ENCODE data around the gene SLC6A1. TPM values are rescaled to one million over a fixed set of nuclear protein-coding genes. Genes with fewer than 3 reads are reported as not detected.
A peak's percentile ranks its signal among the peaks of the same experiment; 100 is the strongest.

Gene SLC6A1
- total RNA-seq, 4 donors from 2014 or later: 0.34 to 0.78 (median 0.46) TPM

DNA sequence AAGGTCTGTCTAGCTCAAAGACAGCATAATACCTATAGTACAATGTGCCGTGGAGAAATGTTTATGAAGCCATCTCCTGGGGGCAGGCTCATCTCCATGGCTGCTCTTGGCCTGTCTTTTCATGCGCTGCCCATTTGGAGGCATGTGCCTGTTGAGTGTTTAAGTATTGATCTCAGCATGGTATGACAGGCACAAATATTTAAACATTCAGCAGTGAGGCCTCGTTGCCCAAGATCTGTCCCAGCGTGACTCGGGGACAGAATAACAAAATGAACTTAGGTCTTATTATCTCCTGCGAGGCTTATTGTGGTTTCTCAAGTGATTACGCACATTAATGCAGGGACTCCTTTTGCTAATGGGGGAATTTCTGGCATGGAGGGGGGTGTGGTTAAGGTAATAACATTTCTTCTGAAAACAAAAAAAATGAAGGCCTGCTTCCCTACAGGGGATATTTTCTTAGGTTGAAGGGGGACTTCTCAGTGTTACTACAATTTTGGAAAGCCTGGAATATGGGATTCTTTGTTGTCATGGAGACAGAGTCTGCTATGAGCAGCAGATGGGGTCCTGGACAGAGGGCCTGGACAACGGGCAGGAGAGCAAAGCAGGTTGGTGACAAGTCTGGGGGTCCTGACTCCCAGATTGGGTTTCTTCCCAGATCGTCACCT is 4.4 kb upstream of the SLC6A1 start:
- DNase-seq (ENCODE audit: extremely low spot score): no peak
- WGBS: 90% methylated on average over 7 of the region's 9 CpGs
- H3K4me3 ChIP-seq: no peak overlapping the region
- TF ChIP-seq, protein P1, sequence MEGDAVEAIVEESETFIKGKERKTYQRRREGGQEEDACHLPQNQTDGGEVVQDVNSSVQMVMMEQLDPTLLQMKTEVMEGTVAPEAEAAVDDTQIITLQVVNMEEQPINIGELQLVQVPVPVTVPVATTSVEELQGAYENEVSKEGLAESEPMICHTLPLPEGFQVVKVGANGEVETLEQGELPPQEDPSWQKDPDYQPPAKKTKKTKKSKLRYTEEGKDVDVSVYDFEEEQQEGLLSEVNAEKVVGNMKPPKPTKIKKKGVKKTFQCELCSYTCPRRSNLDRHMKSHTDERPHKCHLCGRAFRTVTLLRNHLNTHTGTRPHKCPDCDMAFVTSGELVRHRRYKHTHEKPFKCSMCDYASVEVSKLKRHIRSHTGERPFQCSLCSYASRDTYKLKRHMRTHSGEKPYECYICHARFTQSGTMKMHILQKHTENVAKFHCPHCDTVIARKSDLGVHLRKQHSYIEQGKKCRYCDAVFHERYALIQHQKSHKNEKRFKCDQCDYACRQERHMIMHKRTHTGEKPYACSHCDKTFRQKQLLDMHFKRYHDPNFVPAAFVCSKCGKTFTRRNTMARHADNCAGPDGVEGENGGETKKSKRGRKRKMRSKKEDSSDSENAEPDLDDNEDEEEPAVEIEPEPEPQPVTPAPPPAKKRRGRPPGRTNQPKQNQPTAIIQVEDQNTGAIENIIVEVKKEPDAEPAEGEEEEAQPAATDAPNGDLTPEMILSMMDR (IDR thresholded peaks at IDR 0.05): no peak
- TF ChIP-seq EP300 (IDR thresholded peaks at IDR 0.05) (no peak), POLR2AphosphoS5 (IDR thresholded peaks at IDR 0.05) (no peak), POLR2A (IDR thresholded peaks at IDR 0.05; ENCODE audit: low read depth) (no peak)
- H3K27ac ChIP-seq (replicated peaks in 1 of 4): no peak overlapping the region
- no peaks in the 10 kb centered on the region for H3K9me3 ChIP-seq
- H3K27me3 ChIP-seq: peaks cover 0 to 24% (median 5%) of the 10 kb centered on the region in 4 donors
- intact Hi-C loops (cut with DNase I): no loop called here
- no peaks in the 10 kb centered on the region for H3K36me3 ChIP-seq
- H3K4me1 ChIP-seq: peaks cover under 1 to 19% (median 16%) of the 10 kb centered on the region in 4 donors

DNA sequence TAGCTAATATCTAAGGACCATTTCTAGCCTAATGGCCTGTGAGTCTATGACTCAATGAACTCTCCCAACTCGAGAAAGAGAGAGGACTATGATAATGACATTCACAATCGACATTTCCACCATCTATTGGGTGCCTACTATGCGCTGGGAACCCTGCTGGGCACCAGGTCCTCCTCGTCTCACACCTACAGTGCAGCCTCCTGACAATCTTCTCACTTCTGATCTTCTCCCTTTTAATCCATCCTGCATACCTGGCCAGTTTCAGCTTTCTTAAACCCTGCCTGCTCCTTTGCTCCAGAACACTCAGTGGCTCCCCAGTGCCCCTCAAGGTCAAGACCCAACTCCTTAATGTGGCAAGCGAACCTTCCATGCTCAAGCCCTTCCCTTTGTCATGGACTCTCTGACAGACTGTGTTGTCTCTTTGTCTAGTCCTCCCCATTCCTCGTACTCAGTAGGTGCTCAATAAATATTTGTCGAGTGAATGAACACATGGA is 3.5 kb upstream of the SLC6A1 start:
- no peak for DNase-seq (ENCODE audit: extremely low spot score)
- TF ChIP-seq, protein P1 (IDR thresholded peaks at IDR 0.05): no peak
- TF ChIP-seq POLR2A (IDR thresholded peaks at IDR 0.05; ENCODE audit: low read depth) (no peak), POLR2AphosphoS5 (IDR thresholded peaks at IDR 0.05) (no peak), EP300 (IDR thresholded peaks at IDR 0.05) (no peak)
- Histone ChIP-seq H3K27ac (replicated peaks in 1 of 4) (no peak overlapping the region), H3K36me3 (no peaks in the 10 kb centered on the region), H3K9me3 (no peaks in the 10 kb centered on the region), H3K27me3 (peaks cover 0 to 33% (median 14%) of the 10 kb centered on the region in 4 donors), H3K4me1 (peaks cover 0 to 20% (median 16%) of the 10 kb centered on the region in 4 donors), H3K4me3 (no peak overlapping the region)
- intact Hi-C loops (cut with DNase I): no loop called here
- 75% methylated on average over 7 of the region's 7 CpGs for WGBS

DNA sequence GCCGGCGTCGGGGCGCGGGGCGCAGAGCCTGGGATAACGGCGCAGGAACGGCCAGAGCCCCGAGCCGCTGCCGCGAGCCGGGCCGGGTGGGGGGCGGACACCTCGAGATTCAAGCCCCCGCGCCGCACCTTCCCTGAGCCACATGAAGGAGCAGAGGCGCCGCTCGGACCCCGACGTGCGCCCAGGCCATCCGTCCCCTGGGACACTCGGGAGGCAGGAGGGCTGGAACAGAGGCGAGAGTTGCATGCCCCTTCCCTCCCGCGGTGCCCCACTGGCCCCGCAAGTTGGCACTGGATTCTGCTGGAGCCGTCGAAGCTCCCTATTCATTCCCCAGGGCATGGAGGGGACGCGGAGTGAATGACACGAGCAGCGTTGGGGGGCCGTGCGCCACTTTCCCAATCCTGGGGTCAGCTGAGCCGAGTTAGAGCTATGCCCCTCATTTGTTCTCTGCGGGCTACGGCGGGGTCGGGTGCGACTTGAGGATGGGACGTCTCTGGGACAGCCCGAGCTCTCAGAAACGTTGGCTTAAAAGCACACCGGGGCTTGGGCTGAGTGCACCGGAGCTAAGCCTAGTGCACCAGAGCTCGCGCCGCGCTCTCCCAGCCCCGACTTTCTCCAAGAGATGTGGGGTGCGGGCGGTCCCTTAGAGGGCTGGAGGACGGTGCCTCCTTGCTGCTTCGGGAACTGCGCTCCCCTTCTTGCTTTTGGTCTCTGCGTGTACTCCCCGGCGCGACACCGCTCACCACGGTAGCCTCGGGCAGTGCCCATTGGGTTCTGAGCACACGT is 588 bp downstream of the SLC6A1 start:
- intact Hi-C loops (cut with DNase I): no loop called here
- TF ChIP-seq POLR2A (IDR thresholded peaks at IDR 0.05; ENCODE audit: low read depth) (no peak), EP300 (IDR thresholded peaks at IDR 0.05) (no peak), POLR2AphosphoS5 (IDR thresholded peaks at IDR 0.05) (no peak)
- TF ChIP-seq, protein P1 (IDR thresholded peaks at IDR 0.05): no peak
- no peak for DNase-seq (ENCODE audit: extremely low spot score)
- Histone ChIP-seq H3K36me3 (no peaks in the 10 kb centered on the region), H3K9me3 (no peaks in the 10 kb centered on the region), H3K4me1 (peaks cover 0 to 20% (median 16%) of the 10 kb centered on the region in 4 donors), H3K4me3 (peak overlapping the region; percentile 45 to 57 (median 50)), H3K27me3 (peaks cover 0 to 74% (median 18%) of the 10 kb centered on the region in 4 donors), H3K27ac (replicated peaks in 1 of 4) (no peak overlapping the region)
- 5% methylated on average over 16 of the region's 69 CpGs for WGBS

DNA sequence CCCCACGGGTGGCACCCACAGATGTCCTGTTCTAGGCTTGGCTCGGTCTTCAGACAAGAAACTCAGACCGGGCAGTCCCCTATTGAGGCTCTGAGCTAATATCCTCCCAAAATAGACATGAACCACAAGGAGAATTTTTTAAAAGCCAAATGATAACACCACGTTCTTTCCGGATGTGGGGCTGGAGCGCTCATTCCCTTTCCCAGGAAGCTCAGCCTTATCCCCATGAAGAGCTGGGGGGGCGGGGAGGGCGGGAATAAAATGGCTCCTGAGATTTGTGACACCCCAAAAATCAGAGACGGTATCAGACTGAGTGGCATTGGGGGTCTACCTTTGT is 1.1 kb downstream of the SLC6A1 start:
- TF ChIP-seq POLR2AphosphoS5 (IDR thresholded peaks at IDR 0.05) (no peak), POLR2A (IDR thresholded peaks at IDR 0.05; ENCODE audit: low read depth) (no peak), EP300 (IDR thresholded peaks at IDR 0.05) (no peak)
- TF ChIP-seq, protein P1 (IDR thresholded peaks at IDR 0.05): no peak
- intact Hi-C loops (cut with DNase I): no loop called here
- H3K36me3 ChIP-seq: no peaks in the 10 kb centered on the region
- DNase-seq (ENCODE audit: extremely low spot score): no peak
- H3K27ac ChIP-seq (replicated peaks in 1 of 4): no peak overlapping the region
- H3K9me3 ChIP-seq: no peaks in the 10 kb centered on the region
- 12% methylated on average over 9 of the region's 9 CpGs for WGBS
- peaks cover 0 to 20% (median 16%) of the 10 kb centered on the region in 4 donors for H3K4me1 ChIP-seq
- H3K27me3 ChIP-seq: peaks cover 0 to 79% (median 18%) of the 10 kb centered on the region in 4 donors
- peak overlapping the region in 3 of 4 donors; percentile 46 to 57 (median 53) for H3K4me3 ChIP-seq
